Measurements from ENCODE around the gene PCIF1. TPM values are rescaled to one million over a fixed set of nuclear protein-coding genes. Genes with fewer than 3 reads are reported as not detected.
A peak's percentile ranks its signal among the peaks of the same experiment; 100 is the strongest.

The PCIF1 gene
- total and polyA plus RNA-seq, 7 donors = 26.4 to 39.3 (median 31.9) TPM

DNA sequence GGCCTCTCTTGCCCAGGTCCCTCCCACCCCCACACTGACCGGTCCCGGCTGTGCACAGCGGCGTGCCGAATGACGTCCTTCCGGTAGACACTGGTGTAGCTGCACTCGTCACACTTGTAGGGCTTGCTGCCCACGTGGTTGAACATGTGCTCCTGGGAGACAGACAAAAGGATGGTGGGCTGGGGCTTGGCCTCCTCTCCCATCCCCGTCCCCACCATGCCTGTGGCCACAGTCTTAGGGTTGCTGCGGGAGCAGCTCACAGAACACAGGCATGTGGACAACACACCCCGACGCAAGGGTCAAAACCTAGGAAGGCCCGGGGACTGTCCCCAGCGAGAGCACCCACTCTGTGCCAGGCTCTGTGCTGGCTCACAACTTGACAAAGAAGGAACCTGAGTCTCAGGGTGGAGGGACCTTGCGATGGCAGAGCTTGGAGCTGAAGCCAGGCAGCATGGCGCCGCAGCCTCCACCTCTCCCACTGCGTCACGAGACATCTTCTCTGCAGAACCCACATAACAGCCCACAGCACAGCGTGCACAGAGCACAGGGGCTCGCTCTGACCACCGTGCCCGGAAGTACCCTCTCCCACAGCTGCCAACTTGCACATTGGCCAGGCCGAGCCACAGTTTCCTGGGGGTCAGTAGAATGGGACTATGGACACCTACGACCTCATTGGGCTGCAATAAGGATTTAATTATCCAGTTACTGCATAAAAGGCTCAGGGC lies 27.7 kb downstream of the PCIF1 start:
- H3K27ac ChIP-seq = no peak overlapping the region
- WGBS, 2 donors = 95% methylated on average over 26 of the region's 26 CpGs
- H3K9me3 ChIP-seq = no peaks in the 10 kb centered on the region
- intact Hi-C loops (cut with DNase I) = no loop called here
- no peak overlapping the region for H3K4me3 ChIP-seq
- no peaks in the 10 kb centered on the region for H3K4me1 ChIP-seq
- H3K36me3 ChIP-seq = peaks cover 50 to 100% (median 92%) of the 10 kb centered on the region in 4 donors
- TF ChIP-seq POLR2AphosphoS5 (IDR thresholded peaks at IDR 0.05) (no peak), EP300 (IDR thresholded peaks at IDR 0.05) (no peak), POLR2A (IDR thresholded peaks at IDR 0.05) (no peak)
- TF ChIP-seq, protein P1, sequence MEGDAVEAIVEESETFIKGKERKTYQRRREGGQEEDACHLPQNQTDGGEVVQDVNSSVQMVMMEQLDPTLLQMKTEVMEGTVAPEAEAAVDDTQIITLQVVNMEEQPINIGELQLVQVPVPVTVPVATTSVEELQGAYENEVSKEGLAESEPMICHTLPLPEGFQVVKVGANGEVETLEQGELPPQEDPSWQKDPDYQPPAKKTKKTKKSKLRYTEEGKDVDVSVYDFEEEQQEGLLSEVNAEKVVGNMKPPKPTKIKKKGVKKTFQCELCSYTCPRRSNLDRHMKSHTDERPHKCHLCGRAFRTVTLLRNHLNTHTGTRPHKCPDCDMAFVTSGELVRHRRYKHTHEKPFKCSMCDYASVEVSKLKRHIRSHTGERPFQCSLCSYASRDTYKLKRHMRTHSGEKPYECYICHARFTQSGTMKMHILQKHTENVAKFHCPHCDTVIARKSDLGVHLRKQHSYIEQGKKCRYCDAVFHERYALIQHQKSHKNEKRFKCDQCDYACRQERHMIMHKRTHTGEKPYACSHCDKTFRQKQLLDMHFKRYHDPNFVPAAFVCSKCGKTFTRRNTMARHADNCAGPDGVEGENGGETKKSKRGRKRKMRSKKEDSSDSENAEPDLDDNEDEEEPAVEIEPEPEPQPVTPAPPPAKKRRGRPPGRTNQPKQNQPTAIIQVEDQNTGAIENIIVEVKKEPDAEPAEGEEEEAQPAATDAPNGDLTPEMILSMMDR (IDR thresholded peaks at IDR 0.05) = no peak
- peak; percentile 58 for DNase-seq
- no peaks in the 10 kb centered on the region for H3K27me3 ChIP-seq

DNA sequence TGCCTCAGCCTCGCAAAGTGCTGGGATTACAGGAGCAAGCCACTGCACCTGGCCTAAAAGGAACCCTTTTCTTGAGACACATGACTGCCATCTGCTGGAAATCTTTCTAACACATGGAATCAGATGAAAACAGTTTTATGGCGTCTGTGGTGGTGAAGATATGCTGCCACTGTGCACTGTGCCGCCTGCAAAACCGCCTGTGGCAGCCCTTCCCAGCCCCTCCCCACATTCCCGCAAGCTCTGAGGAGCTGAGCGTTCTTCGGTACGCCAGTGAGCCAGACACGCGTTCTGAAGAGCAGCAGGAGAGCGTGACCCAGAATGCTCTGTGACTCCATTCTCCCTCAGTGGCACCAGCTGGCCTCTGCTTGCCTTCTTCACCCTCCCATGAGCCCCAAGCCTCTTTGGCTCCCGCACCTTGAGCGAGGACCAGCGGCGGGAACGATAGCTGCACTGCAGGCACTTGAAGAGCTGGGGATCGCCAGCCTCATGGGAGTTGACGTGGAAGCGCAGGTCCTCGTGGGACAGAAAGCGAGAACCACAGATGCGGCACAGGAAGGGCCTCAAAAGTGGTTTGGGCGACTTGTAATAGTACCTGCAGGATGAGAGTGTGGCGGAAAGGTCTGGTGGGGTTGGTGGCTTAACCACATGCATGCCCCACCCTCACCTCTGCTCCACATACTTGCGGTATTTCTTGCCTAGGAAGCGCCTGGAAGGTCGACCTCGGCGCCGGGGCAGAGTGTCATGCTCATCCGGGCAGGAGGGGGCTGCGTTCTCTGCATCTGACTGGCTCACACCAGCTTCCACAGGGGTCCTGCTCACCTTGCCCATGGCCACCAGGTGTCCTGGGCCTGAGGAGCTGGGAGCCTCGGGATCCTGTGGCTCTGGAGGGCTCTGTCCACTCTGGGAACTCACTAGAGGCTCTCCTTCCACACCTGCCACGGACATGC lies 28.8 kb downstream of the PCIF1 start:
- no peaks in the 10 kb centered on the region for H3K4me1 ChIP-seq
- 74 to 81% methylated on average over 34 of the region's 34 CpGs for WGBS, 2 donors
- H3K4me3 ChIP-seq = no peak overlapping the region
- peak; percentile 58 for DNase-seq
- H3K9me3 ChIP-seq = no peaks in the 10 kb centered on the region
- H3K36me3 ChIP-seq = peaks cover 55 to 100% (median 92%) of the 10 kb centered on the region in 4 donors
- H3K27ac ChIP-seq = no peak overlapping the region
- H3K27me3 ChIP-seq = no peaks in the 10 kb centered on the region
- intact Hi-C loops (cut with DNase I) = no loop called here
- TF ChIP-seq EP300 (IDR thresholded peaks at IDR 0.05) = no peak
- TF ChIP-seq, protein P1 (IDR thresholded peaks at IDR 0.05) = peak in 2 of 4 experiments; percentile 16 to 22

DNA sequence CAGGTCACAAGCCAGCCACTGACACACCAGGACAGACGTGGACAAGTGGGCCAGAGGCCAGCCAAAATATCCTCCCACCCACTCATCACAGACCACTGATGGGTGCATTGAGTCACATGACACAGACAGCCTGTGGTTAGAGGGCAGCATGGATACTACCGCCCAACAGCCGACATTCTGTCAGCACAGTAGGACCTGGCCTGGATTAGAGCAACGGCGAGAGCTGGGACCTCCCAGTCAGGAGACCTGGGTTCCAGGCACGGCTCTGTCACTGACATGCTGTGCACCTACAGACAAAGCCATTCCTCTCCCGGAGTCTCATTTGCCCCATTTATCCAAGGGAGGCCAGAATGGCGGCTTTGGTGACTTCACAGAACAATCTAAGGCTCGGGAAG lies 29.5 kb downstream of the PCIF1 start:
- H3K27me3 ChIP-seq = no peaks in the 10 kb centered on the region
- peaks cover 55 to 100% (median 91%) of the 10 kb centered on the region in 4 donors for H3K36me3 ChIP-seq
- H3K4me3 ChIP-seq = no peak overlapping the region
- H3K9me3 ChIP-seq = no peaks in the 10 kb centered on the region
- TF ChIP-seq POLR2AphosphoS5 (IDR thresholded peaks at IDR 0.05) (no peak), EP300 (IDR thresholded peaks at IDR 0.05) (no peak), POLR2A (IDR thresholded peaks at IDR 0.05) (no peak)
- TF ChIP-seq, protein P1 (IDR thresholded peaks at IDR 0.05) = no peak
- H3K27ac ChIP-seq = no peak overlapping the region
- H3K4me1 ChIP-seq = peaks cover 0 to 6% (median 0%) of the 10 kb centered on the region in 4 donors
- 92 to 95% methylated on average over 9 of the region's 9 CpGs for WGBS, 2 donors
- intact Hi-C loops (cut with DNase I) = no loop called here
- DNase-seq = peak; percentile 57

DNA sequence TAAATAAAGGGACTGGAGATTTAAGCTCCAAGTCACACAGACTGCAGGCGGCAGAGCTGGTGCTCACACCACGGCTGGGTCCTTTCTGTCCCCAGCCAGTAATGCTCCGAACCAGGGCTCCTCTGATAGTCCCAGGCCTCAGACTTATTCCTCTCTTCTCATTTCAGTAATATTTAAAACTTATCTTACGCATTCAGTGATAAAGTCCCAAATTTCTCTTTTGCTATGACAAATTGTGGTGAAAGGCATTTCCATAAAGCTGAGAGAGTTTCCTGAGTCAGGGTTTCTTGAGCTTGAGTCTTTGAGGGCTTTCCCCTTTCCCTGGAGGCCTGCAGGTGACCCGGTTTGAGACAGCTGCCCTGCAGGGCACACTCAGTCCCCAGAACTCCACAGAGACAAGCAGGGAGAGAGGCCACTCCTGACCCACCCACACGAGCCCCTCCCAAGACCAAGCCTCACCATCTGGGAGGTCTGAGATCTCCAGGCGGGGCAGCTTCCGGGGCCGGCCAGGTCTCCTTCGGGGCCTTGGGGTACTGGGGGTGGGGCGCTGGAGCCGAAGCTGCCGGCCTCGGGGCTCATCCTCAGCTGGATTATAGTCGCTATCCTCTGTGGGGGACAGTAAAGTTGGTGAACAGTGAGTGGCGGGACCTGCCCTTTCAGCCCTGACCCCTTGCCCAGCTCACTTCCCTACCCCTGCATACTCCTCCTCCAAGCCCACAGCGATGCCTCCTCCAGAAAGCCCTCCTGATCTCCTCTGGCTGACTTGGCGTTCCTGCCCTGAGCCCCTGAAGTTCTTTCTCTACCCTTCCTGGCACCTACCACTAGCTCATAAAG lies 30.9 kb downstream of the PCIF1 start:
- intact Hi-C loops (cut with DNase I) = no loop called here
- Histone ChIP-seq H3K27me3 (no peaks in the 10 kb centered on the region), H3K27ac (no peak overlapping the region), H3K4me1 (peaks cover 0 to 20% (median 12%) of the 10 kb centered on the region in 4 donors), H3K4me3 (no peak overlapping the region), H3K9me3 (no peaks in the 10 kb centered on the region), H3K36me3 (peaks cover 47 to 93% (median 80%) of the 10 kb centered on the region in 4 donors)
- peak; percentile 59 for DNase-seq
- 88 to 89% methylated on average over 18 of the region's 18 CpGs for WGBS, 2 donors
- TF ChIP-seq POLR2A (IDR thresholded peaks at IDR 0.05) (no peak), POLR2AphosphoS5 (IDR thresholded peaks at IDR 0.05) (no peak)
- TF ChIP-seq, protein P1 (IDR thresholded peaks at IDR 0.05) = no peak
